Mucosa of gallbladder (tissue), 1 donor: ENCODE data around the gene DLG2. TPM values are rescaled to one million over a fixed set of nuclear protein-coding genes. Genes with fewer than 3 reads are reported as not detected.

Source experiments
- DNase-seq: peaks from one replicate; pipeline ENCODE4 v3.0.0-alpha.2; 2020; ENCODE audit warnings: low spot score
- total RNA-seq: library from RNA; stranded (reverse); gene quantifications from one replicate; pipeline ENCODE4 v1.2.1, GENCODE V29; 2021
- donor health status: DM: no; HTN: no; CAD: no.

Gene DLG2
- total RNA-seq, 1 donor from 2014 or later, result 4.4 TPM

- no peak for DNase-seq
Measured at GRCh38 chr11:83681906-83682610, 1945.1 kb downstream of the DLG2 start.

DNA sequence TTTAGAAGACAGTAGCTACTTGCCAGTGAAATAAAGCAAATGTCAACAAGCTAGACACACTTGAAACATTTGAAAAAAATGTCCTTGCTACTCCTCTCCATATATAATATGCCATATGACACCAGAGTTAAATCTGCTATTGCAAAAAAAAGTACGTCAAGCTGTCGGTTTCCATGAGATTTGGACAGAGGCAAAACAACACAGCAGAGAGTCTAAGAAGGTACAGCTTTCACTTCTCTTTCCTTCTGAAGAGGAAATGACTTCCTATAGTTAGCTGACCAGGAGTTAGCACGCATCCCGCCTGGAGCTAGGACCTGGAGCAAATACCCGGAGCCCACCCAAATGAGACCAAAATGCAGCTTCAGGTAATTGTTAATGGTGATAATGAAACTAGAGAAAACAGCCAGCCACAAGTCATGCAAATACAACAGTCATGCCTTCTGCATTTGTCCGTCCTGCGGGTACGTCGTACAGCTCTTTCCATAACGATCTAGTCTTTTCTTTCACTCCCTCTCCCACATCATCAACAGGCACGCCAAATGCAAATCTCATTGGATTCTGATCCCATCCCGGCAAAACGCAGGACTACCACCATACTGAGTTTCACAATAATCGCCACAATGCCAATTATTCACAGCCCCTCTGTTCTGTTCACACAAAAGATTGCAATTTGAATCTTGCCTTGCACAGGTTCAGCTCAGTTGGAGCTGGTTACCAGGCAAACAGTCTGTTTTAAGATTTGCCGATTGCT lies 1945.9 kb downstream of the DLG2 start:
- DNase-seq, result no peak

DNA sequence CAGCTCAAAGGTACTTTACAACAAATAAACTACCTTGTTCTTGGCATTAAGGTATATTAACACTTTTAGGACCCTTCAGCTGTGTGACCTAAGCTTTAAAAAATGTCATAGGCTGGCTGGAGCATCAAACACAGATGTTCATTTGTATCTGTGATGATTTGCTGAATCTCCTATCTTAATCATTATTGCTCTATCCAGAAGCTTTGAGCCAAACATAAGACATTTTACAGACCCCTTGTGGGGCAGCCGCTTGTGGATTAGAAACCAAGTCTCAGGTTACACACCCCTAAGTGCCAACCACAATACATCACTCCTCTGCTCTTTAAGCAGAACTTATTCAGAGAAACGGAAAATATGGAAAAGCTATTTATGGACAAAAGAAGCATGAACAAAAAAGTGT lies 1946.8 kb downstream of the DLG2 start:
- DNase-seq, result no peak

DNA sequence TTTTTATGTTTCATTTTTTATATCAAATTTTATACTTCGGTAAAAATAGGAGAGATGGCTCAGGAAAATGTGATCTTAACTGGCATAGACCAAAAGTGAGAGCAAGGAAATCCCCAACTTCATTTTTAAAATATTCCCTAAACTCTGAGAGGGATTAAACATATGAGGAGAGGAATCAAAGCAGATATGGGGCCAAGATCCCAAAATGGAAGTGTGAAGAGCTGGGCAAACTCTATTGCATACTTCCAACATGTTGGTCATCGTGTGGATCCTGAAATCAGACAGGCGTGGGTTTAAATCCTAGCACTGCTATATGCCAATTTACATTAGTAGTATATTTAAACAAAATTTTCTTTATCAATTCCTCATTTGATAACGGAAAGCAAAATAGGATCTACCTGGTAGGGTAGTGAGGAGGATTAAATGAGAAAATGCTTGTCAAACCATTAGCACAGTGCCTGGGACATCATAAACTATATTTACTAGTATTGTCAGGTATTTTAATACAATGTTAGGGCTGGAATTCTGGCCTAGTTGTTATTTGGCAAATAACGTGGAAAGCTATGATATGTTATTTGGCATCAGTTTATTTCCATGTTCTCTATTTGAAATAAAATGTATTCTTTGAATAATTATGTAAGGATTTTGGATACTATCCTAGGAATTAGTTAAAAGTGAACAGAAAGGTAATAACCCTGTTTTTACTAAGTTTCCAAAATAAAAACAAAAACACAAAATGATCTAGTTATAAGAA lies 1948.1 kb downstream of the DLG2 start:
- no peak for DNase-seq

DNA sequence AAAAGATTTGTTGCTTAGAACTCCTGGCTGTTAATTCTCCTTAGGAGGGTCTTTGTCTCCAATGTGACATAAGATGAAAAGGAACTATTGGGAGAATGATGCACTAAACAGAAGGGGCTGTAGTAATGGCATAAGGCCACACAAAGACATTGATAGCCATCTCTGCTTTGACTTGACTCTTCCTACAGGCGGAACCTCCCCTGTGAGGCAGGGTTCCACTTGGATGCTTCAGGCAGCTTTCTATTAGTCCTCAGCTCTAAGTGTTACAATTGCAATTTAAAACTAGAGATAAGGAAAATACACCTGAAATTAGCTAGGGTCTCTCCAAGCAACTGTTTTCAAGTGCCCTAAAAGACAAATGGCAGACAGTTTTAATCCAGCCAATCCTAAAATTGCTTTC lies 1949.4 kb downstream of the DLG2 start:
- no peak for DNase-seq

DNA sequence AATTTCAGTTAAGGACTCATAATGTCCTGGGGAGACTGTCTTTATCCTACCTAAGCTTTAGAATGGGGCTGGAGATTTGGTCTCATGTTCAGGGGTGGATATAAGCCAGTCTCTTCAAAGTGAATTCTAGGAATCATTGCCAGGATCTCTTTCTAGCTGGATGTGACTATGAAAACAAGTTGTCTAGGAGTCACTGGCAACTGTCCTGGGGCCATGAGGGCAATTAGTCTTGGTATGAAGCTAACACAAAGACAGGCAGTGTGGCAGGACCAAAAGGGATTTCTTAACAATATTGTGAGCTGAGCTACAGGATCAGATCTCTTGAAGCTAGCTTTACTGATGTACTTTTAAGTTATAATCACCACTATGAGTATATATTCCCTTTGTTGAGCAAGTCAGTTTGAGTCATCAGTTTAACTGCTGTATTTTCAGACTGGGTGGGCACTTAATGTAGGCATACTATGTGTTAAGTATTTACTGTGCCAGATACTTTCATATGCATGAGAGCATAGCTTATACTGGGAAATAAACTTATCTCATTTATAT lies 1951.0 kb downstream of the DLG2 start:
- no peak for DNase-seq

- DNase-seq, result no peak
Measured at GRCh38 chr11:83674102-83674896, 1952.8 kb downstream of the DLG2 start.

- DNase-seq, result no peak
Measured at GRCh38 chr11:83671289-83671688, 1955.9 kb downstream of the DLG2 start.

DNA sequence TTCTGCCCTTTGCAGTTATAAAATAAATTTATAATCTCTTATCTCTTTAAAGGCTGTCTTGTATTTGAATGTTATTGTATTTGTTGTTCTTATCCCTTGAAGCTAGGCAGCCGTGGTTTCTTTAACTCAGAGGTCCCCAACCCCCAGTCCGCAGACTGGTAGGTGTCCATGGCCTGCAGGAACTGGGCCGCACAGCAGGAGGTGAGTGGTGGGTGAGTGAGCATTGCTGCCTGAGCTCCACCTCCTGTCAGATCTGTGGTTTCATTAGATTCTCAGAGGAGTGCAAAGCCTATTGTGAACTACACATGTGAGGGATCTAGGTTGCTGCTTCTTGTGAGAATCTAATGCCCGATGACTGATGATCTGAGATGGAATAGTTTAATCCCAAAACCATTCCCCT lies 1961.0 kb downstream of the DLG2 start:
- no peak for DNase-seq

DNA sequence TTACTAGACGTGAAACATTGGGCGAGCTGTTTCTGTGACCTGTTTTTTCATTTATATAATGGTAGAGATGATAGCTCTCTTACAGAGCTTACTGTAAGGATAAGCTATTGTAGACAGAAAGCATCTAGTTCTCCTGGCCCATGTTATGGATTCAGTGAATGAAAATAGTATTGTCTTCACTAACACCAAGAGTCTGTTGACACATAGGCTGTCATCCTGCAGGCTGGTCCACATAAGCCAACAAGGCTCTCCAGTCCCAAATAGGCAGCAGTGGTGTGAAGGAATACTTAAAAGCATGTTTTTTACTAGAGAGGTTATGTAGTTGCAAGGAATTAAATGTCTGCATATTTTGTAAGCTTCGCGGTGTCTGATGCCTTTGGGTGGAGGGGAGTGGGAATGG lies 1963.2 kb downstream of the DLG2 start:
- DNase-seq, result no peak

DNA sequence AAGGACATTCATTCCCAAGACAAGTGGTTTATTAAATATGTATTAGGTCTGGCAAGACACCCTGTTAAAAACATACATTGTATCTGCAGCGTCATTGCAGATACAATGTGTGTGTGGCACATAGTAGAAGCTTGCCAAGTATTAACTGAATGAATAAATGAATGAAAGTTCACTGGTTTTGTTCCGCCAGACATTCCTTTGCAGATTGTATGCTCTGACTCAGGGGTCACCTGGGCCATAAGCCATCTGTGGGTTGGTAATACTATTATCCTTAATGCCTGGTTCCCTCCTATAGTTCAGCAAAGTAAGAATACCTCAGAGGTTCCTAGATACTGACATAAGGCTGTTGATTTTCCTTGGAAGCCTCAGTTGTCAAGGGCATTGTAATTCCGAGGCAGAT lies 1963.7 kb downstream of the DLG2 start:
- DNase-seq, result no peak

DNA sequence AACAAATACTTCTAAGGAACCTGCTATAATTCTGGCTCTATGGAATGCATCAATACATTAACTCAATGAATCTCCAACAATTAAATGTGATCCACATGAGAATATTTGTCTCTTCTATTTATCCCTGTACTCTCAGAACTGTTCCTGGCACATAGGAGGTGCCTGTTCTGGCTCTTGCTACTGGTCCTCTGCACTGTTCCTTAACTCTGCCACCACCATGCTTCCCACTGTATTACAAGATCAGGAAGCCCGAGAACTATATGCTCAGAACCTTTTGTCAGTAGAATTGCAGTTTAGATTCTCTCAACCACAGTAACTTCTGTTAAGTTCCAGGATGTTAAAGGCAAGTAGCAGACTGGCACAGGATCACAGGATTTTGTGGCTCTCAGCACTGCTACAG lies 1964.7 kb downstream of the DLG2 start:
- no peak for DNase-seq

DNA sequence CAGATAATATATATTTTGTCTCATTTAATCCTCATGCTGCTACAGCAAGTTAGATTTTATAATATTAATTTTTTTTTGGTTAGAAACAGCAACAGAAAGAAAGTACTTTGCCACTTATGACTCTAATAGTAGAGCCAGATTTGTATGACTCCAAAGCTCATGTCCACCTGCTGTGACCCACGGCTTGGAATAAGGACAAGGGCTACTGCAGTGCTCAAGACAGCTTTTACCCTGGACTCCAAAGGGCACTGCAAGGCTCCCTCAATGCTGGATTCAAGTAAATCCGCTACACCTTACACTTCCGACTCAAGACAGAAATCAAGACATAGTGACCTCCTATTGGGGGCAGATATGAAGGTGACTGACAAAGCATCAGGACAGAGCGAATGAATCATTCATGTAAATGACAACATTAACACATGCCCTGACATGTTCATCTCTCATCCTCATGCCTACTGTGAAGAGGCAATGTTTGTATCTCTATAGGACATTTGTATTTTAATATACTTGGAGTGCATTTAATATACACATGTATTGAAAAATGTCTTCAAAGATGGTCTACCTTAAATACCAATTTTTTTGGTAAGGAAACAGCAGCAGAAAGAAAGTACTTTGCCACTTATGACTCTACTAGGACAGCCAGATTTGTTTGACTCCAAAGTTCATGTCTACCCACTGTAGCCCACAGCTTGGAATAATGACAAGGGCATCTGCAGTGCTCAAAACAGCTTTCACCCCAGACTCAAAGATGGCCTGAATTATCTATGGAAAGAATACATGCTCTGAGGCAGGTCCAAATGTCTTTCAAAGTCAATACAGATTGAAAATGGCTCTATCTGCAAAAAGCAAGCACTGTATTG lies 1965.4 kb downstream of the DLG2 start:
- DNase-seq, result no peak

DNA sequence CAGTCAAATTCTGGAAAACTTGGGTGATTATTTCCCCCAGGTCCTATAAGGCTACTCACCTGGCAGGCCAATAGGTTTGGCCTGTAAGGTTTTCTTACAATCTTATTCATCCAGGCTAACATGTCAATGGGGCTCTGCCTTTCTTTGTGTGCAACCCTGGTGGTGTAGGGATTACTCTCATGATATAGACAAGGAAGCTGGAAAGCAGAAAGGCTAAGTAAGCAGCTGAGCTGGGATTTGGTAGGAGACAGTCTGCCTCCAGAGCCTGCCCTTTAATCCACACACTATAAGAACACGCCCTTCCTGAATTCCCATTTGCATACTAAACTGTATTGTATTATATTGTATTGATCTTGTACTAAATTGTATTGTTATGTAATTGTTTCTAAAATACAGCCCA lies 1967.7 kb downstream of the DLG2 start:
- no peak for DNase-seq

GRCh38 chr11:83656796-83657330 lies 1970.3 kb downstream of the DLG2 start:
- no peak for DNase-seq

DNA sequence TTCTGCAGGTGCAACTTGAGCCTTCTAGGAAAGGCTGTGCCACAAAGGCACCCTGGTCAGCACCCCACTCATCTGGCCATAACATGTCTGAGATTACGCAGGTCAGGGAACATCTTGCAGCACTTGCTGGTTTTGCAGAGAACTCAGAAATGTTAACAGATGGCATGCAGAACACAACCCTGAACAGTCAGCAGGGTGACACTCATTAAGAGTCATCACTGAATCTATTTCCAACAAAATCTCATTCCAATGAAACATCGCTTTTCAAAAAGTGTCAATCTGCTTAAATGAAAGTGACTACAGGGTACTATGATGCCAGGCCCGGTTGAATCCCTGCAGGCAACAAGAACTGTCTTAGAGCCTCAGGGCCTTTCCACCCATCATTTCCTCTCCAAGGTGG lies 1971.2 kb downstream of the DLG2 start:
- no peak for DNase-seq

- no peak for DNase-seq
Measured at GRCh38 chr11:83649528-83649855, 1977.7 kb downstream of the DLG2 start.

GRCh38 chr11:83648610-83649527 lies 1978.3 kb downstream of the DLG2 start:
- DNase-seq, result no peak

DNA sequence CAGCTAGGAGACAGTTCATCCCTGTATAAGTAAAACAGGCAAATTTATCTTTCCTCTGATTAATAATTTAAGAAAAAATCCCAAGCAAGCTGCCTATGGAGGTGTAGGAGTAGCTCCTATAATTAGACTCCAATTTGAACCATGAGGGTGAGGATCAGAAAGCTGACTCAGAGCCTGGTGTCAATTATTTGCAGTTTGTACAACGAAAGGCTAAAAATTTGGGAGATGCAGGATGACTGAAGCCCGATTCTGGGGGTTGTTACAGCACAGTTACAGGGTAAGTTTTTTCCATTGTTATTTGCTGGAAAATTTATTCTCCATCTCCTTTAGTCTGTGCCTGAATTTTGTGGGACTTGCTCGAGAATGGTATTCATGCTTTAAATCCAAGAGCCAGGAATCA lies 1981.6 kb downstream of the DLG2 start:
- no peak for DNase-seq
